GM19438 (cell line): ENCODE results near the gene FAM200B.

Experiments
- ATAC-seq: cut with Tn5 transposase; IDR thresholded peaks from one replicate; pipeline ENCODE4 v1.9.1; 2021; ENCODE audit warnings: low read depth; ENCODE audit not compliant: unreplicated experiment

Gene FAM200B

GRCh38 chr4:15694431-15694830, 12.8 kb downstream of the FAM200B start:
- ATAC-seq: no peak

DNA sequence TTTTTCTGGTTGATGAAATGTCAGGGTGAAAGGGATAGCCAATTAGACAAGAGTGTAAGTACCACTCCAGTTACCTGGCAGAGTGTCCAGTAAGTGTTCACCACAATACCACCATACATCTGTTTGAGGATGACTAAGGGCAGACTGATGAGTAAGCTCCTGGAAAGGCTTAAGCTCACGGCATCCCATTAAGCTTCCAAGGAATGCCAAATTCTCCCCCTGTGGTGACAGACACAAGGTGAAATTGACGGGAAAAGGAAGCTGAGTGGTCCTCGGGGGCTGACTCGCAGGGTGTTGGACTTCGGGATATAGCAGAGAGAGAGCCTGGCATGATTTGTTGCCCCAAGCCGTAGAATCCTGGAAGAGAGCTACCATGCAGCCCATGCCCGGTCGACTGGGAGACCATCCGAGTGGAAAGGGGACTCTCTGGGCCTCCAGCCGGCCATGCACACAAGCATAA, 13.6 kb downstream of the FAM200B start:
- ATAC-seq: no peak

DNA sequence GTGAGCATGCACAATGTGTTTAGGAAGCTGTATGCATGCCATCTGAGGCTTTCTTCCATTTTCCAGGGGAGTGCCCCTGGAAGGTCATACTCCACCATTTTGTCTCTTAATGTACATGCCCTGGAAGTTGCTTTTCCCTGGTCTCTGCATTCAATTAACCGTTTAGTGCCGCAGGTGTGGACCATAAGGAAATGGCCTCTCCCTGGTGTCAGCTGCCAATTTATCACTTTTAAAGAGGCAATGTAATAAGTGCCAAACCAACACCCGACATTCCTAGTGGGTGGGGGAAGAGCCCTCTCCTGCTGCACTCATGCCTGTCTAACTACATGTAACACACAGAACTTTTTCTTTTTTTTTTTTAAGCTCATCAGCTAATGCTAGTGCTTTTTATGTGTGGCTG, 14.1 kb downstream of the FAM200B start:
- no peak for ATAC-seq

DNA sequence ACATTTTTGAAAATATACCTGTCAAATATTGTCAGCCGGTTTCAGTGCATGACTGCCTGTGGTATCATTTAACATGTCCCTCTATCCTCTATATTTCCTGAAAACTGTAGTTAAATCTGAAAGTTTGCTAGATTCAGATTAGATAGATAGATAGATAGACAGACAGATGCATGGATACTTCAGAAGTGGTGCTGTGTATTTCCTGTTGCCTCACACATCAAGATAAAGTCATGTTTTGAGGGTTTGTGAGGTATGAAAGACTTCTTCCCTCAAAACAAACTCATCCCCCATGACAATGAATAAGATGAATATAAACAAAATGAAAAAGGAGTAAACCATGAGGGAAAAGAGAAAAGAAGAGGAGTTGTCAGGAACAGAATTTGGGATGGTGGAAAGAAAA, 15.2 kb downstream of the FAM200B start:
- ATAC-seq: no peak

DNA sequence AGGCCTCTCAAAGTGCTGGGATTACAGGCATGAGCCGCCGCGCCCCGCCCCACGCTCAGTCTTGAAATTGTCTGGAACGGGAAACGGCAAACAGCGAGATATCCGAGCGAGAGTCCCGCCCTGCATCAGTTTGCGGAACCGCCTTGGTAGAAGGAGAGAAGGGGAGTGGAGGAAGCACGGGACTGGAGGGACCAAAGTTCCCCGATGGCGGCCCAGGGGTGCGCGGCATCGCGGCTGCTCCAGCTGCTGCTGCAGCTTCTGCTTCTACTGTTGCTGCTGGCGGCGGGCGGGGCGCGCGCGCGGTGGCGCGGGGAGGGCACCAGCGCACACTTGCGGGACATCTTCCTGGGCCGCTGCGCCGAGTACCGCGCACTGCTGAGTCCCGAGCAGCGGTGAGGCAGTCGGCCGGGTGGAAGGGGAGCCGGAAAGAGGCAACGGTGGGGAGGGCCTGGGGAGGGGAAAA, 21.3 kb downstream of the FAM200B start, which contains the start of gene BST1:
Gene BST1 (plus strand): TSS at position 125 of the 463 bp plus-strand sequence. CDS start 80 bp downstream, at position 205.
- ATAC-seq: peak; percentile 81

- no peak for ATAC-seq
Observed at GRCh38 chr4:15703439-15703838, 21.8 kb downstream of the FAM200B start.

DNA sequence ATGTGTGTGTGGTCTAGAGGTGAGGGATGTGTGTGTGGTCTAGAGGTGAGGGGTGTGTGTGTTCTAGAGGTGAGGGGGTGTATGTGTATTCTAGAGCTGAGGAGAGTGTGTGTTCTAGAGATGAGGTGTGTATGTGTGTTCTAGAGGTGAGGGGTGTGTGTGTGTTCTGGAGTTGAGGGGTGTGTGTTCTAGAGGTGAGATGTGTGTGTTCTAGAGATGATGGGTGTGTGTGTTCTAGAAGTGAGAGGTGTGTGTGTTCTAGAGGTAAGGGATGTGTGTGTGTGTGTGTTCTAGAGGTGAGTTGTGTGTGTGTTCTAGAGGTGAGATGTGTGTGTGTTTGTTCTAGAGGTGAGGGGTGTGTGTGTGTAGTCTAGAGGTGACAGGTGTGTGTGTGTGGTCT, 22.5 kb downstream of the FAM200B start:
- no peak for ATAC-seq

- no peak for ATAC-seq
Observed at GRCh38 chr4:15706646-15707362, 25.2 kb downstream of the FAM200B start.

DNA sequence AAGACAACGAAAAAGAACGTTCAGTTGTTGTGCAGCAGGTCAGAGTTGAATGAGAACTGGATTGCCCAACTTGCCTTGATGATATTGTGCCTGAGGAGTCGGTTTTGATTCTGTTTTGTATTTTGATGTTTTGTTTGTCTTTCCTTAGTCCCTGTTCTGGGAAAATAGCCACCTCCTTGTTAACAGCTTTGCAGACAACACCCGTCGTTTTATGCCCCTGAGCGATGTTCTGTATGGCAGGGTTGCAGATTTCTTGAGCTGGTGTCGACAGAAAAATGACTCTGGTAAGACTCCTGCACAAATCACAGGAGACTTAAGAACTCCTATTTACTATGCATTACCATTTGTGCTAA, 25.7 kb downstream of the FAM200B start:
- no peak for ATAC-seq

DNA sequence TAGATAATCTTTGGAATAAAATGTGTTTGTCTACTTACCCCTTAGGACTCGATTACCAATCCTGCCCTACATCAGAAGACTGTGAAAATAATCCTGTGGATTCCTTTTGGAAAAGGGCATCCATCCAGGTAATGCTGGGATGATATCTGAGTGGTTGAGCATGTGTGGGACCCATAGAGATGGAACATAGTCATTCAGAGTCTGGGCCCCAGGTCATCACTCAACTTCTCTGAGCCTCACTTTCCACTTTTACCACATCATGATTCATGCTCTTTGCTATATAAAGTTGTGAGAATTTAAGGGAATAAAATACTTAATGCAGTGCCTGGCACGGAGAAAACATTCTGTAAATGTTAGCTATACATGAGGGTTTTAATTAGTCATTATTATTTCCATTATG, 30.1 kb downstream of the FAM200B start:
- no peak for ATAC-seq

GRCh38 chr4:15712214-15712613, 30.6 kb downstream of the FAM200B start:
- ATAC-seq: no peak

DNA sequence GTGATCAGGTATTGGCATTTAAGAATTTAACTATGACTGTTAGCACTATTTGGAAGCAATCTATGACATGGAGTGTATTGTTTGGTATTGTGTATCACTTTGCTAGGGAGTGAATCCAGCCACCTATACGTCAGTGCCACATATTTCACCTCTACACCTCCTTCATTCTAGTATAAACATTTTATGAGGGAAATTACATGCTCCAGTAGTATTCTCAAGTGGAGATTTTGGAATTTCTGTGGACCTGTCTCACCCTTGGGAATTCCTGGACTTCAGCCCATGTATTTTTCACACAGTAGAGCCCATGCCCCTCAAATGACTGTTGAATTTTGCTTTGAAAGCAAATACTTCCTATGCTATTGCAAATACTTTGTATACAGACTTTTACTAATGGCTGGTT, 32.5 kb downstream of the FAM200B start:
- no peak for ATAC-seq

GRCh38 chr4:15714646-15715435, 33.2 kb downstream of the FAM200B start:
- ATAC-seq: no peak

DNA sequence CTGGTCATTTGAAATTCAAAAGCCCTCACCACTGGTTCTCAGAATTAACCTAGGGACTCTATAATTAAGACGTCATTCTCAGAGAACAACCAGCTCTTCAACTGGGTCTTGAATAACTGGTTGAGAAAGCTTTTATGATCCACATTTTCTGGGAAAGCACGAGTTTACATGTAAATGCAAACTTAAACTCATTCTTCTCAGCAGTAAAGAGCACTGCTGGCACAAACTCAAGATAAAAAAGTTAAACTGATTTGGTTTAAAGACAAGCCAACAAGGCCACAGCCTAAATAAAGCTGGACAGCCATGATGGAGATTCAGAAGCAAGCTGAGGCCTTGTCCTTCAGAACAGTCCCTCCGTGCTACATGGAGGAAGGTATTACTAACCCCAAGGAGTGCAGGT, 34.5 kb downstream of the FAM200B start:
- ATAC-seq: no peak

- no peak for ATAC-seq
Observed at GRCh38 chr4:15717086-15717485, 35.5 kb downstream of the FAM200B start.

- no peak for ATAC-seq
Observed at GRCh38 chr4:15717657-15718416, 36.2 kb downstream of the FAM200B start.

DNA sequence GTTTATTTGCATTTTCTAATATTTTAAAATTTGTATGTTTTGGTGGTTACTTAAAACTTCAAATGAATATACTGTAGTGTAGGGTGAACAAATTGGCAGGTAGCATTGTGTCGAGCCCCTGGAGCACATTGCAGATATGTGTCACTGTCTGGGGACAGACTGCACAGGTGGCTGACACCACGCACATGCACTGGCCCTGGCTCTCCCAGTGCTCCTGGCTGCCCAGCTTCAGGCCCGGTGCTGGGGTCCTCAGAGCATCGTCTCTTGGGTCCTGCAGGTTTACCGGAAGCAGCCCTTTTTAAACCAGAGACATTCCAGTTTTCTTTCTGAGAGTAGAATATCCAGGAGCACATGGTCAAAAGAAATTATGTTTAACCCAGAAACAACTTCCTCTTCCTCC, 36.8 kb downstream of the FAM200B start:
- ATAC-seq: no peak

DNA sequence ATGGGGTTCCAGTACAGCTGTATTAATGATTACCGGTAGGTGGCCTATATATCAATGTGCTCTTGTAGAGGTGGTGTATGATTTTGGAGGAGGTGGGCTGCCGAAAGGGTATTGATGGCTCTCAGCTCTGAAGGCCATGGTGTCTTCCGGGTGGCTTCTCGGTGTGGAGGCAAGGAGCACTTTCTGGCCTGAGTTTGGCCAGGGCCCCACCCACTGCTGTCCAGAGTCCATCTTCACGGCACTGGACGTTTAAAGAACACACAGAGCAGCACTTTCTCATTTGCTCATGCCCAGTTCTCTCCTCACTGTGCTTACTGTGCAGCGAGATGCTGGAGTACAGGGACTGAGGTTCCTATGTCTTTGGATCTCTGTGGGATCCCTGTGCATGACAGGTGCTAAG, 37.3 kb downstream of the FAM200B start:
- no peak for ATAC-seq

DNA sequence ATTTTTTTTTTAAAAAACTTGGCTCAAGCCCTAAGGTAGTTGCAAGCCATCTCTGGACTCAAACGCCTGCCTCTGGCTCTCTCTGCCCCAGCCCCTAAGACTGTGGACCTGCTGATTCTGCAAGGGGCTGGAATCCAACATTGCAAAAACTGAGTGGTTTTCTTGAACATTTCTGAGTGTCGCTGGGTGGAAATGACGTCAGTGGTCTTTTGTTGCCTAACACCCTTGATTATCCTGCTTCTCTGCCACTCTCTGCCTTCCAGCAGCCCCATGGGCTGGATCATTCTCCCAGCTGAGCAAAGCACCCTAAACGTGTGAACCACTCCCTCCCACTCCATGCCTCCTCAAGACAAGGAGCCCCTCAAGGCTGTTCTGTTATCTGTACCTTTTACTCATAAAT, 37.9 kb downstream of the FAM200B start:
- no peak for ATAC-seq

GRCh38 chr4:15720851-15721250, 39.2 kb downstream of the FAM200B start:
- ATAC-seq: no peak

DNA sequence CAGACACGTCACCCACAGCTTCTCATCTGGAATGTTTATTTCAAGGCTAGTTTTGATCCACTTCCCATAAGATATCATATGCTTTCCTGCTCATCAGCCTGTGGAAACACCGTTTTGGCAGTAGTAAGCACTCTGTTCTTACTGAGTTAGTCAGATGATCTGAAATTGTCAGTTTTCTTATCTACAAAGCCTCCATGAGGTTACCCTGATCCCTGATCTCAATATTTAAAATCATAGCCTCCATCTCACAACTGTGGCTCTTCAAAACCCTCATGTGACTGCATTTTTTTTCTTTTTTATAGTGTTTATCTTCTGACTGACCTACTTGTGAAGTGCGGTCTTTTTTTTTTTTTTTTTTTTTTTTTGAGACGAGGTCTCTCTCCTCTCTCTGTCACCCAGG, 44.0 kb downstream of the FAM200B start:
- ATAC-seq: no peak
